H9 (cell line): Measurements from ENCODE around the gene THSD4. TPM values are rescaled to one million over a fixed set of nuclear protein-coding genes. Genes with fewer than 3 reads are reported as not detected.

ENCODE experiments used
- DNase-seq: peaks from one replicate; pipeline ENCODE4 v3.0.0-alpha.2; 2017
- H2AFZ ChIP-seq: one replicate; pipeline ENCODE4 v1.6.1; 2013; ENCODE audit warnings: mild to moderate bottlenecking, low read length, control low read depth, moderate library complexity
- H2AK5ac ChIP-seq: 2 replicates; pipeline ENCODE4 v1.6.1; 2013; ENCODE audit warnings: low read length, control low read depth, mixed read lengths; ENCODE audit not compliant: insufficient read length
- H2BK120ac ChIP-seq: one replicate; pipeline ENCODE4 v1.6.1; 2013; ENCODE audit warnings: low read depth, mild to moderate bottlenecking, low read length, control low read depth, inconsistent platforms; ENCODE audit not compliant: poor library complexity, severe bottlenecking
- H2BK12ac ChIP-seq: 2 replicates; pipeline ENCODE4 v1.6.1; 2013; ENCODE audit warnings: low read length, control low read depth, mixed read lengths, low read depth; ENCODE audit not compliant: insufficient read length
- H2BK15ac ChIP-seq: 2 replicates; pipeline ENCODE4 v1.6.1; 2013; ENCODE audit warnings: low read depth, low read length, control low read depth
- H2BK20ac ChIP-seq: one replicate; pipeline ENCODE4 v1.6.1; 2013; ENCODE audit warnings: low read depth, mild to moderate bottlenecking, low read length, control low read depth, inconsistent platforms; ENCODE audit not compliant: poor library complexity, severe bottlenecking
- H2BK5ac ChIP-seq: 2 replicates; pipeline ENCODE4 v1.6.1; 2013; ENCODE audit warnings: low read length, control low read depth, mixed read lengths; ENCODE audit not compliant: insufficient read length
- H3K14ac ChIP-seq: 2 replicates; pipeline ENCODE4 v1.6.1; 2013; ENCODE audit warnings: low read length, control low read depth; ENCODE audit not compliant: insufficient read depth
- H3K18ac ChIP-seq: 2 replicates; pipeline ENCODE4 v1.6.1; 2013; ENCODE audit warnings: low read depth, mild to moderate bottlenecking, mixed read lengths, low read length, control low read depth; ENCODE audit not compliant: insufficient read length
- H3K23ac ChIP-seq: 2 replicates; pipeline ENCODE4 v1.6.1; 2013; ENCODE audit warnings: low read length, control low read depth, mixed read lengths, low read depth; ENCODE audit not compliant: insufficient read length
- H3K23me2 ChIP-seq: 2 replicates; pipeline ENCODE4 v1.6.1; 2013; ENCODE audit warnings: low read depth, mild to moderate bottlenecking, mixed read lengths, low read length, control low read depth; ENCODE audit not compliant: insufficient read length, poor library complexity, severe bottlenecking
- H3K27ac ChIP-seq: 2 replicates; pipeline ENCODE4 v1.5.1; 2013; ENCODE audit warnings: low read length, control low read depth, mixed read lengths, low read depth; ENCODE audit not compliant: insufficient read length
- H3K27me3 ChIP-seq: 2 replicates; pipeline ENCODE4 v1.6.1; 2013; ENCODE audit warnings: low read length, control low read depth, inconsistent platforms; ENCODE audit not compliant: insufficient read depth
- H3K4ac ChIP-seq: 2 replicates; pipeline ENCODE4 v1.6.1; 2013; ENCODE audit warnings: low read depth, mild to moderate bottlenecking, control low read depth, inconsistent platforms, low read length, moderate library complexity
- H3K4me1 ChIP-seq: 2 replicates; pipeline ENCODE4 v1.6.1; 2013; ENCODE audit warnings: low read length, control low read depth, inconsistent platforms; ENCODE audit not compliant: insufficient read depth
- H3K4me2 ChIP-seq: 2 replicates; pipeline ENCODE4 v1.6.1; 2013; ENCODE audit warnings: low read length, control low read depth, mixed read lengths; ENCODE audit not compliant: insufficient read length, insufficient read depth
- H3K56ac ChIP-seq: 2 replicates; pipeline ENCODE4 v1.6.1; 2013; ENCODE audit warnings: low read depth, mild to moderate bottlenecking, mixed read lengths, low read length, control low read depth; ENCODE audit not compliant: insufficient read length
- H3K79me1 ChIP-seq: 2 replicates; pipeline ENCODE4 v1.6.1; 2013; ENCODE audit warnings: low read depth, mild to moderate bottlenecking, moderate library complexity, low read length, control low read depth, inconsistent platforms; ENCODE audit not compliant: insufficient read depth, poor library complexity, severe bottlenecking
- H3K79me2 ChIP-seq: 2 replicates; pipeline ENCODE4 v1.6.1; 2013; ENCODE audit warnings: low read length, control low read depth, inconsistent platforms; ENCODE audit not compliant: insufficient read depth
- H3K9ac ChIP-seq: 2 replicates; pipeline ENCODE4 v1.6.1; 2013; ENCODE audit warnings: low read length, control low read depth, mixed read lengths; ENCODE audit not compliant: insufficient read length; ENCODE audit errors: extremely low read depth
- H3K9me3 ChIP-seq: one replicate; pipeline ENCODE4 v1.6.1; 2013; ENCODE audit warnings: low read depth, low read length, inconsistent platforms; ENCODE audit not compliant: control insufficient read depth
- H3T11ph ChIP-seq: one replicate; pipeline ENCODE4 v1.6.1; 2013; ENCODE audit warnings: mild to moderate bottlenecking, low read length, control low read depth, inconsistent platforms
- H4K20me1 ChIP-seq: one replicate; pipeline ENCODE4 v1.6.1; 2013; ENCODE audit not compliant: control insufficient read depth, insufficient read length, insufficient read depth
- H4K5ac ChIP-seq: 2 replicates; pipeline ENCODE4 v1.6.1; 2013; ENCODE audit warnings: low read depth, mild to moderate bottlenecking, mixed read lengths, low read length, control low read depth; ENCODE audit not compliant: insufficient read length
- H4K8ac ChIP-seq: replicated peaks from 2 replicates; pipeline ENCODE4 v1.6.1; 2013; ENCODE audit warnings: low read length, control low read depth, mixed read lengths, low read depth; ENCODE audit not compliant: insufficient read length
- H4K91ac ChIP-seq: 2 replicates; pipeline ENCODE4 v1.6.1; 2013; ENCODE audit warnings: low read depth, mild to moderate bottlenecking, moderate library complexity, mixed read lengths, low read length, control low read depth; ENCODE audit not compliant: insufficient read length
- H3K27ac Mint-ChIP-seq, 3 experiments: 2 replicates in 2 of 3; 3 replicates in 1 of 3; pipeline ENCODE4 v1.8.0; 2020 to 2021; ENCODE audit warnings: mixed read lengths in 3 of 3, mild to moderate bottlenecking in 1 of 3, moderate library complexity in 1 of 3
- H3K27me3 Mint-ChIP-seq: 2 replicates; pipeline ENCODE4 v1.8.0; 2021; ENCODE audit warnings: low read depth, mild to moderate bottlenecking, moderate library complexity, mixed read lengths
- H3K36me3 Mint-ChIP-seq, 3 experiments: 2 replicates in 2 of 3; 3 replicates in 1 of 3; pipeline ENCODE4 v1.8.0; 2020 to 2021; ENCODE audit warnings: low read depth in 3 of 3, mixed read lengths in 3 of 3; ENCODE audit not compliant: insufficient read depth in 1 of 3
- H3K4me1 Mint-ChIP-seq, 2 experiments: 2 replicates each; pipeline ENCODE4 v1.8.0; 2020; ENCODE audit warnings: mixed read lengths in 2 of 2
- H3K4me3 Mint-ChIP-seq, 2 experiments: 2 replicates in 1 of 2; 3 replicates in 1 of 2; pipeline ENCODE4 v1.8.0; 2020 to 2021; ENCODE audit warnings: mild to moderate bottlenecking in 2 of 2, mixed read lengths in 2 of 2, moderate library complexity in 1 of 2
- H3K9me3 Mint-ChIP-seq, 2 experiments: 2 replicates in 1 of 2; 3 replicates in 1 of 2; pipeline ENCODE4 v1.8.0; 2020; ENCODE audit warnings: mild to moderate bottlenecking in 2 of 2, mixed read lengths in 2 of 2, moderate library complexity in 1 of 2
- CTCF ChIP-seq: fragments of 200-600 bp; sonication (generic); conservative IDR thresholded peaks from 3 replicates; pipeline ENCODE4 v1.8.0; 2021; ENCODE audit warnings: antibody characterized with exemption, mild to moderate bottlenecking
- WGBS: extraction: QIAGEN DNeasy Blood & Tissue Kit; methylation state at CpG from one replicate; pipeline ENCODE4 v1.1.7; 2013; ENCODE audit warnings: missing lambda C conversion rate, low lambda C conversion rate, mixed read lengths; ENCODE audit not compliant: insufficient read length; ENCODE audit errors: extremely low coverage; 5-methylcytosine and 5-hydroxymethylcytosine counted together
- total RNA-seq: library from RNA; stranded (reverse); gene quantifications from 2 replicates; pipeline ENCODE4 v1.2.1, GENCODE V29; 2021

The THSD4 gene
- total RNA-seq, 1 experiment from 2014 or later, result 5.5 TPM

- Mint-ChIP-seq H3K9me3 (peaks cover 0 to 14% of the 10 kb centered on the region in 2 experiments; a peak in 4 of 5 replicates), H3K4me1 (no peaks in the 10 kb centered on the region; a peak in 1 of 4 replicates), H3K27me3 (peaks cover 62% of the 10 kb centered on the region), H3K36me3 (peaks cover 0 to 9% (median 0%) of the 10 kb centered on the region in 3 experiments; a peak in 6 of 7 replicates), H3K4me3 (no peak overlapping the region), H3K27ac (no peak overlapping the region)
- no peak overlapping the region for H3K4ac ChIP-seq
- H4K5ac ChIP-seq, result no peak overlapping the region
- no peak overlapping the region for H3K27ac ChIP-seq
- no peak overlapping the region for H4K91ac ChIP-seq
- H4K8ac ChIP-seq, result no peak overlapping the region
- no peak overlapping the region for H2BK120ac ChIP-seq
- no peak overlapping the region for H2BK20ac ChIP-seq
- no peaks in the 10 kb centered on the region for H3K79me2 ChIP-seq
- H3K23me2 ChIP-seq, result no peaks in the 10 kb centered on the region
- H3K9ac ChIP-seq, result no peak overlapping the region
- H3K79me1 ChIP-seq, result no peaks in the 10 kb centered on the region
- no peak overlapping the region for H2AK5ac ChIP-seq
- no peaks in the 10 kb centered on the region for H4K20me1 ChIP-seq
- no peak overlapping the region for H3K14ac ChIP-seq
- DNase-seq, result no peak
- no peak overlapping the region for H3K23ac ChIP-seq
- H2AFZ ChIP-seq, result no peak overlapping the region
- H3K4me1 ChIP-seq, result no peaks in the 10 kb centered on the region
- H3K27me3 ChIP-seq, result no peaks in the 10 kb centered on the region; the same call in 1 of the 2 replicates
- H2BK5ac ChIP-seq, result no peak overlapping the region
- no peak overlapping the region for H3K4me2 ChIP-seq
- H3K18ac ChIP-seq, result no peak overlapping the region
- no peak overlapping the region for H2BK12ac ChIP-seq
- TF ChIP-seq CTCF, result no peak
- WGBS, result no CpG with 5 or more reads among the region's 6 CpGs
- H3T11ph ChIP-seq, result no peak overlapping the region
- H2BK15ac ChIP-seq, result no peak overlapping the region
- no peaks in the 10 kb centered on the region for H3K9me3 ChIP-seq
- H3K56ac ChIP-seq, result no peak overlapping the region
Measured at GRCh38 chr15:71078506-71079207, 36.6 kb upstream of the THSD4 start.
